Stimulated activated CD8-positive, alpha-beta memory T cell treated with anti-CD3 and anti-CD28 coated beads, Interleukin-12 subunit alpha, Interleukin-12 subunit beta, amount 100 ng/mL, for 24 hours (primary cell): ENCODE data around the gene CHORDC1.
"Not testable (repeated sequence)": the region's sequence is repeated elsewhere in the genome, so short reads cannot be mapped to it uniquely, and the experiment has no call there.

Experiments used
- DNase-seq: peaks from one replicate; pipeline ENCODE4 v3.0.0-alpha.2; 2020; ENCODE audit errors: extremely low read depth

CHORDC1 gene

DNA sequence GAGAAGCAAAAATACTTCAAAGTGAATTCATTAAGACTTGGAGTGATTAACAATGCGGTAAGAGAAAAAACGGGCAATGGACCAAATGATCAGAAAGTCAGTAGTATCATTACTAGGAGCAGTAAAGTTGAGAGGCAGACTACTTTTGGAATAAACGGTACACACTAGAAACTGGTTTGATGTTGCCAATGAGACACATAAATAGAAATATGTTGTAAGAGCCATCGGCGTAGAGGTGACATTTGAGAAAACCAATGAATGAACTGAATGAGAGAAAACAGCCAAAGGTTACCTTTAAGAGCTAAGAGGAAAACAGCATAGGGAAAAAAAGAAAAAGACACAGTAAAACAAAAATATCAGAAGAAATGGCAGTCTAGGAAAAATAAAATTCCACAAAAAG is 6.2 kb downstream of the CHORDC1 start:
- DNase-seq = no peak

DNA sequence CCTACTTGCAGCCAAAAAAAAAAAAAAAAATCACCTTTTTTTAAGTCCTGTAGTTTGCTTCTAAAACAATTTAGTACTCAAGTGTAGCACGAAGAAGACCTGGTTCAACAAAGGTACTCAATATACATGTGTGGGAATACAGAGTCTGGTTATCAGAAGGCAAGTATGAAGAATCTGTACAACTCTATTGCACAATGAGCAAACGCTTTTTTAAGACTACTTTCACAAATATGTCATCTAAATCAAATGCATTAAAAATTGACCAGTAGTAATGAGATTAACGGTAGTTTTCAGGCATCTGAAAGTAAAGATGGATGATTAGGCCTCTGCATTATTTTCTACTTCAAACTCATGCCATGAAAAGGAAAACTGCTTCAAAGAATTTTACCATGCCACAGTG is 9.5 kb downstream of the CHORDC1 start:
- DNase-seq = no peak

DNA sequence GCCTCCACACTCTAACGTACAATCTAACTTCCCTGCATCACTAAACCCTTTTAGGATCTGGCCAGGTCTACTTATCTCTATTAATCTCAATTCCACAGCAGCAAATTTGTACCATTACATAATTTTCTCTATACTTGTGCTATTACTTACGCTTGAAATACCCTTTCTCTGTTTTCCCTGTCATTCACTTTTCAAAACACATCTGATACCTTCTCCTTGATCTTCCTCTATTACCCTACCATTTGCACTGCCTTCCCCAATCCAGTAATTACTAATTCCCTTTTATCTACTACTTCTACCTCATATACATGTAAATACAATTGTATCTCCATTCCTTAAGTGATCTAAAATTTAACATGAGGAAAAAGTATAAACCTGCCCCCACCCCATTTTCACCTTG is 14.0 kb downstream of the CHORDC1 start:
- DNase-seq = no peak

DNA sequence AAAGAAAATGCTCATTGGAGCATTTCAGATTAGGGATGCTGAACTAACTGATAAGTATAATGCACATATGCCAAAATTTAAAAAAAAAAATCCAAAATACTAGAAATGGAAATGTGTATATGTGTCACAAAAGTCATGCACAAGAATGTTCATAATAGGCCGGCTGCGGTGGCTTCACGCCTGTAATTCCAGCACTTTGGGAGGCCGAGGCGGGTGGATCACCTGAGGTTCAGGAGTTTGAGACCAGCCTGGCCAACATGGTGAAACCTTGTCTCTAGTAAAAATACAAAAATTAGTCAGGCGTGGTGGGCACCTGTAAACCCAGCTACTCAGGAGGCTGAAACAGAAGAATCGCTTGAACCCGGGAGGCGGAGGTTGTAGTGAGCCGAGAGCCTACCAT is 14.9 kb downstream of the CHORDC1 start:
- not testable (repeated sequence) for DNase-seq

DNA sequence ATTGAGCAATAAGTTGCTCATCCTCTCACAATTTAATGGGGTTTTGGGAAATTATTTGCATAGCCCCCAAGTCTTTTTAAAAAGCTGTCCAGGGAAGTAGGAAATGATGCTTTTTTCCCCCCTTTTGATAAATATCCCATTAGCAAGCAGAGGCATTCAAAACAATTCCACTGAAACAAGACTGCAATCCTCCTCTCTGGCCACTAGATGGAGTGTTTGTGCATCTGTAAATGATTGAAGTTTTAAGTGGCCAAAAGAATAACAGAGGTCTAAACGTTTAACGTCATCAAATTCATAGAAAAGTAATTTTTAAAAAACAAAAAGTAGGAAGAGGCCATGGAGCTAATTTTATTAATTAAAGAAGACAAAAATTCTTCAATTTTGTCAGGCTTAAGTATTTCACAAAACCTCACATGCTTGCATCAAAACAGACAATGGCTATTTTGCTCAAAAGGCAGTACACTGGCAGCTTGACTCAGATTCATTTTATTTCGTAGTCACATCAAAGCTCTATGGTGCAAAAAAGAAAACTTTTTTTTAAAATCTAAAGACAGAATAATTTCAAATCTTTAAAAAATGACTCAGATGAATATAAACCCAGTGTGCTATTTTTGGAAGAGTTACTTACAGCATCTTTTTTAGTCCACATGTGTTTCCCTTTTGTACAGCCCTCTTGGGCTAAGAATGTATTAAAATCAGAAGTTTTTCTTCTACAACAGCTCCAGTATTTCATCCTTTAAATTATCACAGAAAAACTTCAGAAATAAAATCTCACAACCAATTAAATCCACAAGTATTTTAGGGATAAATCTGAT is 17.8 kb downstream of the CHORDC1 start:
- no peak for DNase-seq

DNA sequence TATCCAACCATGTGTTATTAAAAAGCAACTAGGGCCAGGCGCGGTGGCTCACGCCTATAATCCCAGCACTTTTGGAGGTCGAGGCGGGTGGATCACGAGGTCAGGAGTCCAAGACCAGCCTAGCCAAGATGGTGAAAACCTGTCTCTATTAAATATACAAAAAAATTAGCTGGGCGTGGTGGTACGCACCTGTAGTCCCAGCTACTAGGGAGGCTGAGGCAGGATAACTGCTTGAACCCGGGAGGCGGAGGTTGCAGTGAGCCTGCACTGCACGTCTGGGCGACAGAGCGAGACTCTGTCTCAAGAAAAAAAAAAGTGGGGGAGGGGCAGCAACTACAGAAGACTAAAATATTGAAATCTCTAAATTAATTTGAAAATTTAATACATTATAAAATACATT is 18.4 kb downstream of the CHORDC1 start:
- DNase-seq = no peak

DNA sequence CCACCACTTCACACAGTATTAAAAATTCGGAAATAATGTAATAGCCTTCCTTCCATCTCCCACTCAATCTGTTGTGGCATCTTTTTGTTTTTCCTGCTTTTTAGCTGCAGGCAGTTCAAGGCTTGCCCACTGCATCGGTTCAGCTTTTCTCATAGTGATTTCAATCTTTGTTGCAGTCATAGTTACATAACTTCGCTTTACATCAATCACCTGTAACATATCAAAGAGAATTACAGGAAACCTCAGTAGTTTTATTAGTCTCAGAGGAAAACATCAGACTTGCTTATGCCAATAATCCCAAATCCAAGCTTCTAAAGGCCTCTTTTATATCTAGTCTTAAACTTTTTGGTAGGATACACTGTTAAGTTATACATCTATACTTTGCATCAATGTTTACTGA is 20.5 kb downstream of the CHORDC1 start:
- no peak for DNase-seq

DNA sequence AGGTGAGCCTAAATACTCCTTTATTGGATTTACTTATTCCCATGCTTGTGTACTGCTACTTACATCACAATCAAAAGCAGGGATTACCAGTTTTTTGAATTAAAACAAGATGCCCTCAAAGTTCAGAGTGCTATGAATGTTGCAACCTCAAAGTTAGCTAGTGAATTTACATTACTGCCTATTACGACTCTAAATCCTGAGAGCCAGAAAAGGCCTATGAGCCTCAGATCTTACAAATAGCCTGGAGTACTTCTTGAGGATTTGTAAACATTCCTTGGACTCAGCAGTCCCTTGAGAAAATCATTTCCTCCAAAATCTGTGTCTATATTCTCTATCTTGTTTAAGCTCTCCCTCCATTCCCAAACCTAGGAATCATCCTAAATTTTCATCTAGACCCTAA is 25.5 kb downstream of the CHORDC1 start:
- DNase-seq = no peak

DNA sequence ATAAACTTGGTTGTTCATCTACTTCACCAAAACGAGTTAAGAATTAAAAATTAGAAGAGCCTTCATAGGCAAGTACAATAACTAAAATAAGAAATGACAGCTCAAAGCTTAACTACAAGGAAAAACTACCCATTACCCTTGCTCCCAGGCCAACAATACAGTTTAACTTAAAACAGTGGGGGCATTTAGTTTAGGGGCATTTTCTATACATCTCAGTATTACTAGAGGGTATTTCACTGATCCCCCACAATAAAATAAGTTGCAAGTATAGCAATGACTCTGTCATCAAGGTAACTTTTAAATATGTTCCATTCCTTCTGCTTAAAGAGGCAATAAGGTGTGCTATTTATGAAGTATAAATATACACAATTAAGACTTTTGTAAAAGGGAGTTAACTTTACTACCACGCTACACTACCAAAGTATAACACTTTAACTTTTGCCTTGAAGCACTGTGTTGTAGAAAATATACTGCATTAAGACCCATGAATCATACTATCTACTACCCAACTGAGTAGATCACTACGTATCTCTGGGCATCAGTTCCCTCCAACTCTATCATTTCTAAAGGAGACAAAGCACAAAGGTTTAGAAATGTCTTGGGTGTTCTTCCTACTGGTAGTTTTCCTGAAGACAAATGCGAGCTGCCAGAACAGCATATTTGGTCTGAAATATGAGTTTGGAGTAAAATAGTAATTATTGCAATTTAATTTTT is 29.8 kb downstream of the CHORDC1 start:
- DNase-seq = no peak

DNA sequence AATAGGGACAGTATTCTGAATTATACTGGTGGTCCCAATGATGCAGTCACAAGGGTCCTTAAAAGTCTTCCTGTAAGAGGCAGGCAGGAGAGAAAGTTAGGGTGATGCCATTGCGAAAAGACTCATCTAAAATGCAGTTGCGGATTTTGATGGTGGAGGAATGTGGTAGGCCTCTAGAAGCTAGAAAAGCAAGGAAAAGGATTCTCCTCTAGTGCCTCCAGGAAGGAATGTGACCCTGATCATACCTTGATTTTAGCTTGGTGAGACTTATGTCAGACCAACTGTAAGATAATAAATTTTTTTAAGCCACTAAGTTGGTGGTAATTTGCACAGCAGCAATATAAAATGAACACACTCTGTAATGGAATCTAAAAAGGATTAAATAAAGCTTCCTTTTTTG is 33.8 kb downstream of the CHORDC1 start:
- no peak for DNase-seq

DNA sequence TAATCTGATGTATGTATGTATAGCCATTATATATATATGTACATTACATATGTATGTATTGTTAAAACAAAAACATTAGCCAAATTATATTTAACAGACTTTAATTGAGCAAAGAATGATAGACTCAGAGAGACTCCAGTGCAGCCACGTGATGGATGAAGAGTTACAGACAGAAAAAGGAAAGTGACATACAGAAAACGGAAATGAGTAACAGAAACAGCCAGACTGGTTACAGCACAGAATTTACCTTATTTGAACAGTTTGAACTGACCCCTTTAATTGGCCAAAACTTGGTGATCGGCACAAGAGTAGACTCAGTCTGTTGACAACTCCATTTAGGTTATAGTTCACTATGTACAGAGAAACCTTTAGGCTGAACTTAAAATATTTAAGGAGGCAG is 35.0 kb downstream of the CHORDC1 start:
- no peak for DNase-seq

DNA sequence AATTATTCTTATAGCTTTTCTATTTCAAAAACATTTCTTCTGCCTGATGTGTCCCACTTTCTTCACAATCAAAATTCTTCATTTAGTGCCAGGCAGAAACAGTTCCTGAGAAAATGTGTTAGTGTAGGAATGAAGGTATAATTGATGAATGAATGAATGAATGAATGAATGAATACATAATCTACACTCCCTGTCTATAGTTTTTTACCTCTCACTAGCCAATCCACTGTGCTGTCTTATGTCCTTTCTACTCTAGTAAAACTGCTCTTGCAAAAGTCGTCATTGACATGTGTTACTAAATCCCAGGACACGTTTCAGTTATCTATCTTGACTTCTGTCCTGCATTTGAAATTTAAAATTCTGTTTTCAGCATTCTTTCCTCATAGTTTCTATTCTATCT is 42.9 kb downstream of the CHORDC1 start:
- DNase-seq = no peak

DNA sequence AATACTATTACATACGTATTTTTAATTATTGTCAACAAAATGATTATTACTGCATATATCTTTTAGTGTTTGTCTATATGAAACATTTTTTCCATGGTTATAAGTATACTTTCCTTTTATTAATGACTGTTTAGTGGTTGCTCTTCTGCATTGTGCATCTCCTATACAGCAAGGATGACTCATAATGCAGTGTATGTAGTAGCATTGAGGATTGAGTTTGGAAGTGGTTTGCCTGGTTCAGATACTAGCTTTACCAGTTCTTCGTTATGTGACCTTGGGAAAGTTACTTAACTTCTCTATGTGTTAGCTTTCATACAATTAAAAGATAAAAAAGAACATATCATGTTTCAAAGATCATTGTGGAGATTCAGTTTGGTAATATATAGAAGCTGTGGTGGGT is 44.1 kb downstream of the CHORDC1 start:
- DNase-seq = no peak

DNA sequence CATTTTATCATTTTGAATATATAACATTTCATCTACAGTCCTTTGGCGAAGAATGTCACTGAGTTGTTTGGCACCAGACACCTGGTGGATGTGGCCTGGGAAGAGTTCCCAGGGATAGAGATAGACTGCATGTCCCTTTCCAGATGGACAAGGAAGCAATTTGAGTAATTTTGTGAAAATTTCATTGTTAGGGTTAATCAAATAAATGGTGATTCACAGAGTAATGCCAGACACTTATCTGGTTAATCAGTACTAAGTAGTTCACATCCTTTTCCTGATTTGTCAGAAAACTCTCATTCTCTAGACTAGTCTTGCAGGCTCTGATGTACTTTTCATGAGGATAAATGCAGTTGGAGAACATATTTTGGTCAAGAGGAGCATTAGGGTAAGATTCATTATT is 46.8 kb downstream of the CHORDC1 start:
- DNase-seq = no peak

DNA sequence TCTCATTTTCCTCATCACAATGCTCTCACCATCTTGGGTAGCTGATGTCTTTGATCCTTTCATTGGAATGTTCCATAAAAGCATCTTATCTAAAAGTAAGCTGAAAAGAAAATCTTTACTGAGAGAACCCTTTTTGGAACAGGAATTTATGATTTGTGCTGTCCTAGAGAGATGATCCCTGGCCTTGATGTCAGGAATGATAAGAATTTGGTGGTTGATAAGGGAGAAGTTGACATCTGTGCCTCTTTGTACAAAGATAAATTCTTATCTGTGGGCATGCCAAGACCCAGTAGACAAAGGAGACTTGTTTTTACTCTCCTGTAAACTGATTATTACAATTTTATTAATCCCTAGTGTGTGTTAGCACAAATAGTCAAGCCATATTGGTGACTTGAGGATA is 51.5 kb downstream of the CHORDC1 start:
- DNase-seq = no peak

DNA sequence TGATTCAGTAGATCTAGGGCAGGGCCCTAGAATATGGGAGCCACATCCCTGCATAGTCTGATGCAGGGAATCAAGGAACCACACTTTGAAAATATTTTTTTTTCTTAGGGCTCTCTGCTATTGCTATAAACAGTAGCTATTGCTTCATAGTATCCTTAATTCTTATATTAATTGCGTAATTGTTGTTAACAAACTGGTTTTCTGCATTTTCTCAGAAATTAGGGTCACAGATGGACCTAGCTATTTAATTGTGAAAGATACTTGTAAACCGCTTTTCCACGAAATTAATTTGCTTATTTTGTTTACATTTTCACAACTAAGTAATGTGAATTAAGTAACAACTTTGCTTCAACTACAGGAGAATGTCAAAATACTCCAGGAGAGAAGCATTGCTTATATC is 54.3 kb downstream of the CHORDC1 start:
- no peak for DNase-seq

DNA sequence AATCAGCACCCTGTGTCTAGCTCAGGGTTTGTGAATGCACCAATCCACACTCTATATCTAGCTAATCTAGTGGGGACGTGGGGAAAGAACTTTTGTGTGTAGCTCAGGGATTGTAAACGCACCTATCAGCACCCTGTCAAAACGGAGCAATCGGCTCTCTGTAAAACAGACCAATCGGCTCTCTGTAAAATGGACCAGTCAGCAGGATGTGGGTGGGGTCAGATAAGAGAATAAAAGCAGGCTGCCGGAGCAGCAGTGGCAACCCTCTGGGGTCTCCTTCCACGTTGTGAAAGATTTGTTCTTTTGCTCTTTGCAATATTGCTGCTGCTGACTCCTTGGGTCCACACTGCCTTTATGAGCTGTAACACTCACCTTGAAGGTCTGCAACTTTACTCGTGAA is 55.1 kb downstream of the CHORDC1 start:
- DNase-seq = not testable (repeated sequence)

DNA sequence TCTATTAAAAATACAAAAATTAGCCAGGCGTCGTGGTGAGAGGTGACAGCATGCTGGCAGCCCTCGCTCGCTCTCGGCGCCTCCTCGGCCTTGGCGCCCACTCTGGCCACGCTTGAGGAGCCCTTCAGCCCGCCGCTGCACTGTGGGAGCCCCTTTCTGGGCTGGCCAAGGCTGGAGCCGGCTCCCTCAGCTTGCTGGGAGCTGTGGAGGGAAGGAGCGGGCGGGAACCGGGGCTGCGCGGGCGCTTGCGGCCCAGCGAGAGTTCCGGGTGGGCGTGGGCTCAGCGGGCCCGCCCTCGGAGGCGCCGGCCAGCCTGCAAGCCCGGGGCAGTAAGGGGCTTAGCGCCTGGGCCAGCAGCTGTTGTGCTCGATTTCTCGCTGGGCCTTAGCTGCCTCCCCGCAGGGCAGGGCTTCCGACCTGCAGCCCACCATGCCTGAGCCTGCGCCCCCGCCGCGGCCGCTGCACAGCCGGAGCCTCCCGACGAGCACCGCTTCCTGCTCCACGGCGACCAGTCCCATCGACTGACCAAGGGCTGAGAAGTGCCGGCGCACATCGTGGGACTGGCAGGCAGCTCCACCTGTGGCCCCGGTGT is 55.8 kb downstream of the CHORDC1 start:
- not testable (repeated sequence) for DNase-seq
